Vagina (tissue), 2 donors: ENCODE measurements around the gene MS4A4E. TPM values are rescaled to one million over a fixed set of nuclear protein-coding genes. Genes with fewer than 3 reads are reported as not detected.

ENCODE experiments used
- DNase-seq, 2 donors: peaks; one replicate each; pipeline ENCODE4 v3.0.0-alpha.2; 2017; ENCODE audit errors: extremely low spot score in 2 of 2
- H3K27ac ChIP-seq: fragments of 200-600 bp; sonication (generic); one replicate; pipeline ENCODE4 v1.5.1; 2019
- H3K27me3 ChIP-seq: fragments of 200-600 bp; sonication (generic); one replicate; pipeline ENCODE4 v1.5.1; 2019
- H3K36me3 ChIP-seq, 2 donors: fragments of 200-600 bp; sonication (generic); one replicate each; pipeline ENCODE4 v1.5.1; 2017 to 2019
- H3K4me1 ChIP-seq: fragments of 200-600 bp; sonication (generic); one replicate; pipeline ENCODE4 v1.5.1; 2019
- H3K4me3 ChIP-seq, 2 donors: fragments of 200-600 bp; sonication (generic); 1 replicate in 1 of 2; 2 replicates in 1 of 2; pipeline ENCODE4 v1.5.1; 2016 to 2019
- H3K9me3 ChIP-seq: fragments of 200-600 bp; sonication (generic); one replicate; pipeline ENCODE4 v1.5.1; 2019
- CTCF ChIP-seq, 3 experiments: fragments of 450-650 bp in 2 of 3; fragments of 200-600 bp in 1 of 3; sonication (generic) in 1 of 3; IDR thresholded peaks; one replicate each; pipeline ENCODE4 v1.5.1; 2017 to 2019; ENCODE audit warnings: antibody characterized with exemption in 3 of 3, mild to moderate bottlenecking in 2 of 3, moderate library complexity in 2 of 3
- POLR2A ChIP-seq, 2 donors: fragments of 450-650 bp; IDR thresholded peaks; one replicate each; pipeline ENCODE4 v1.6.1; 2017; ENCODE audit warnings: antibody characterized with exemption in 2 of 2, mild to moderate bottlenecking in 2 of 2, moderate library complexity in 2 of 2
- POLR2AphosphoS5 ChIP-seq, 2 donors: sonication (generic); formaldehyde crosslinking; IDR thresholded peaks; one replicate each; pipeline ENCODE4 v1.9.0; 2017; ENCODE audit warnings: antibody characterized with exemption in 2 of 2, mild to moderate bottlenecking in 2 of 2, low read depth in 1 of 2; ENCODE audit not compliant: insufficient read depth in 1 of 2
- intact Hi-C: fragments of 100-400 bp; cut with DNase I; formaldehyde crosslinking; loops from one replicate; pipeline ENCODE4 v1.15.1; 2023
- total RNA-seq: library from RNA; depleted of rRNA; stranded (reverse); fragments of >200 nt; gene quantifications from one replicate; pipeline ENCODE4 v1.2.3, GENCODE V29; 2016

The MS4A4E gene
- total RNA-seq, 1 donor from 2014 or later = 1.7 TPM

- no peak overlapping the region for H3K27ac ChIP-seq
- H3K36me3 ChIP-seq = no peaks in the 10 kb centered on the region
- H3K4me3 ChIP-seq = no peak overlapping the region
- no peaks in the 10 kb centered on the region for H3K9me3 ChIP-seq
- H3K4me1 ChIP-seq = no peaks in the 10 kb centered on the region
- intact Hi-C loops = no loop called here
- no peak for DNase-seq
- no peaks in the 10 kb centered on the region for H3K27me3 ChIP-seq
- TF ChIP-seq POLR2AphosphoS5 (IDR thresholded peaks at IDR 0.05; ENCODE audit: insufficient read depth in 1 of 2, low read depth in 1 of 2) = no peak
- TF ChIP-seq CTCF (IDR thresholded peaks at IDR 0.05) = no peak
- no peak for TF ChIP-seq POLR2A (IDR thresholded peaks at IDR 0.05)
Observed at GRCh38 chr11:60241786-60242185, 1.2 kb downstream of the MS4A4E start.

- H3K4me3 ChIP-seq = no peak overlapping the region
- H3K36me3 ChIP-seq = no peaks in the 10 kb centered on the region
- H3K27me3 ChIP-seq = no peaks in the 10 kb centered on the region
- TF ChIP-seq POLR2AphosphoS5 (IDR thresholded peaks at IDR 0.05; ENCODE audit: insufficient read depth in 1 of 2, low read depth in 1 of 2) = no peak
- TF ChIP-seq CTCF (IDR thresholded peaks at IDR 0.05) = no peak
- no peak for TF ChIP-seq POLR2A (IDR thresholded peaks at IDR 0.05)
- H3K27ac ChIP-seq = no peak overlapping the region
- DNase-seq = no peak
- intact Hi-C loops = no loop called here
- H3K9me3 ChIP-seq = no peaks in the 10 kb centered on the region
- H3K4me1 ChIP-seq = no peaks in the 10 kb centered on the region
Observed at GRCh38 chr11:60240662-60241061, 2.3 kb downstream of the MS4A4E start.

- no peaks in the 10 kb centered on the region for H3K4me1 ChIP-seq
Observed at GRCh38 chr11:60235321-60235720, 7.6 kb downstream of the MS4A4E start.

GRCh38 chr11:60230681-60231080 lies 12.3 kb downstream of the MS4A4E start:
- no peak for DNase-seq
- intact Hi-C loops = no loop called here

More at GRCh38 chr11:60235321-60235720, 7.6 kb downstream of the MS4A4E start:
- intact Hi-C loops = no loop called here
- Histone ChIP-seq H3K27ac (no peak overlapping the region), H3K9me3 (no peaks in the 10 kb centered on the region), H3K4me3 (no peak overlapping the region), H3K27me3 (no peaks in the 10 kb centered on the region), H3K36me3 (no peaks in the 10 kb centered on the region)
- no peak for DNase-seq
- no peak for TF ChIP-seq POLR2AphosphoS5 (IDR thresholded peaks at IDR 0.05; ENCODE audit: insufficient read depth in 1 of 2, low read depth in 1 of 2)
- no peak for TF ChIP-seq CTCF (IDR thresholded peaks at IDR 0.05)
- TF ChIP-seq POLR2A (IDR thresholded peaks at IDR 0.05) = no peak

More at GRCh38 chr11:60230681-60231080, 12.3 kb downstream of the MS4A4E start:
- no peak for TF ChIP-seq POLR2A (IDR thresholded peaks at IDR 0.05)
- no peak for TF ChIP-seq CTCF (IDR thresholded peaks at IDR 0.05)
- no peak for TF ChIP-seq POLR2AphosphoS5 (IDR thresholded peaks at IDR 0.05; ENCODE audit: insufficient read depth in 1 of 2, low read depth in 1 of 2)
- Histone ChIP-seq H3K27me3 (no peaks in the 10 kb centered on the region), H3K9me3 (no peaks in the 10 kb centered on the region), H3K36me3 (no peaks in the 10 kb centered on the region), H3K4me1 (no peaks in the 10 kb centered on the region), H3K4me3 (no peak overlapping the region), H3K27ac (no peak overlapping the region)
